Neural crest cell (in vitro differentiated cells): Measurements from ENCODE around the gene COL5A1. TPM values are rescaled to one million over a fixed set of nuclear protein-coding genes. Genes with fewer than 3 reads are reported as not detected.

ENCODE experiments used
- DNase-seq: peaks from one replicate; pipeline ENCODE4 v3.0.0; 2021; ENCODE audit warnings: low read depth, mixed read lengths, low spot score
- H3K27ac Mint-ChIP-seq: one replicate; pipeline ENCODE4 v1.8.0; 2021; ENCODE audit warnings: mild to moderate bottlenecking, mixed read lengths; ENCODE audit not compliant: unreplicated experiment
- H3K27me3 Mint-ChIP-seq: 2 replicates; pipeline ENCODE4 v1.8.0; 2021; ENCODE audit warnings: low read depth, mild to moderate bottlenecking, mixed read lengths
- H3K36me3 Mint-ChIP-seq: 2 replicates; pipeline ENCODE4 v1.8.0; 2021; ENCODE audit warnings: low read depth, mild to moderate bottlenecking, mixed read lengths
- H3K4me1 Mint-ChIP-seq: 2 replicates; pipeline ENCODE4 v1.8.0; 2021; ENCODE audit warnings: mixed read lengths
- H3K4me3 Mint-ChIP-seq: one replicate; pipeline ENCODE4 v1.8.0; 2021; ENCODE audit warnings: mild to moderate bottlenecking, mixed read lengths
- H3K9me3 Mint-ChIP-seq: 2 replicates; pipeline ENCODE4 v1.8.0; 2021; ENCODE audit warnings: mixed read lengths
- total RNA-seq: library from RNA; stranded (reverse); gene quantifications from 2 replicates; pipeline ENCODE4 v1.2.1, GENCODE V29; 2021
- TF ChIP-seq, protein P1 (sequence below): fragments of 200-600 bp; sonication (generic); conservative IDR thresholded peaks from 2 replicates; pipeline ENCODE4 v1.5.0; 2021; ENCODE audit warnings: antibody characterized with exemption, mild to moderate bottlenecking

The COL5A1 gene
- total RNA-seq, 1 donor from 2014 or later = 19.4 TPM

- H3K9me3 Mint-ChIP-seq = no peaks in the 10 kb centered on the region
- no peak for DNase-seq
- no peaks in the 10 kb centered on the region for H3K36me3 Mint-ChIP-seq
- no peak overlapping the region for H3K4me3 Mint-ChIP-seq
- TF ChIP-seq, protein P1, sequence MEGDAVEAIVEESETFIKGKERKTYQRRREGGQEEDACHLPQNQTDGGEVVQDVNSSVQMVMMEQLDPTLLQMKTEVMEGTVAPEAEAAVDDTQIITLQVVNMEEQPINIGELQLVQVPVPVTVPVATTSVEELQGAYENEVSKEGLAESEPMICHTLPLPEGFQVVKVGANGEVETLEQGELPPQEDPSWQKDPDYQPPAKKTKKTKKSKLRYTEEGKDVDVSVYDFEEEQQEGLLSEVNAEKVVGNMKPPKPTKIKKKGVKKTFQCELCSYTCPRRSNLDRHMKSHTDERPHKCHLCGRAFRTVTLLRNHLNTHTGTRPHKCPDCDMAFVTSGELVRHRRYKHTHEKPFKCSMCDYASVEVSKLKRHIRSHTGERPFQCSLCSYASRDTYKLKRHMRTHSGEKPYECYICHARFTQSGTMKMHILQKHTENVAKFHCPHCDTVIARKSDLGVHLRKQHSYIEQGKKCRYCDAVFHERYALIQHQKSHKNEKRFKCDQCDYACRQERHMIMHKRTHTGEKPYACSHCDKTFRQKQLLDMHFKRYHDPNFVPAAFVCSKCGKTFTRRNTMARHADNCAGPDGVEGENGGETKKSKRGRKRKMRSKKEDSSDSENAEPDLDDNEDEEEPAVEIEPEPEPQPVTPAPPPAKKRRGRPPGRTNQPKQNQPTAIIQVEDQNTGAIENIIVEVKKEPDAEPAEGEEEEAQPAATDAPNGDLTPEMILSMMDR = no peak
- H3K4me1 Mint-ChIP-seq = no peaks in the 10 kb centered on the region
- no peaks in the 10 kb centered on the region for H3K27me3 Mint-ChIP-seq
- H3K27ac Mint-ChIP-seq = no peak overlapping the region
Measured at GRCh38 chr9:134722120-134722701, 80.6 kb downstream of the COL5A1 start.

- Mint-ChIP-seq H3K4me3 (no peak overlapping the region), H3K27me3 (no peaks in the 10 kb centered on the region), H3K36me3 (no peaks in the 10 kb centered on the region), H3K9me3 (no peaks in the 10 kb centered on the region), H3K4me1 (no peaks in the 10 kb centered on the region), H3K27ac (no peak overlapping the region)
- no peak for DNase-seq
- TF ChIP-seq, protein P1 = no peak
Measured at GRCh38 chr9:134723037-134723436, 81.4 kb downstream of the COL5A1 start.

GRCh38 chr9:134723491-134724190 lies 82.0 kb downstream of the COL5A1 start:
- TF ChIP-seq, protein P1 = no peak
- Mint-ChIP-seq H3K27ac (no peak overlapping the region), H3K4me1 (no peaks in the 10 kb centered on the region)

DNA sequence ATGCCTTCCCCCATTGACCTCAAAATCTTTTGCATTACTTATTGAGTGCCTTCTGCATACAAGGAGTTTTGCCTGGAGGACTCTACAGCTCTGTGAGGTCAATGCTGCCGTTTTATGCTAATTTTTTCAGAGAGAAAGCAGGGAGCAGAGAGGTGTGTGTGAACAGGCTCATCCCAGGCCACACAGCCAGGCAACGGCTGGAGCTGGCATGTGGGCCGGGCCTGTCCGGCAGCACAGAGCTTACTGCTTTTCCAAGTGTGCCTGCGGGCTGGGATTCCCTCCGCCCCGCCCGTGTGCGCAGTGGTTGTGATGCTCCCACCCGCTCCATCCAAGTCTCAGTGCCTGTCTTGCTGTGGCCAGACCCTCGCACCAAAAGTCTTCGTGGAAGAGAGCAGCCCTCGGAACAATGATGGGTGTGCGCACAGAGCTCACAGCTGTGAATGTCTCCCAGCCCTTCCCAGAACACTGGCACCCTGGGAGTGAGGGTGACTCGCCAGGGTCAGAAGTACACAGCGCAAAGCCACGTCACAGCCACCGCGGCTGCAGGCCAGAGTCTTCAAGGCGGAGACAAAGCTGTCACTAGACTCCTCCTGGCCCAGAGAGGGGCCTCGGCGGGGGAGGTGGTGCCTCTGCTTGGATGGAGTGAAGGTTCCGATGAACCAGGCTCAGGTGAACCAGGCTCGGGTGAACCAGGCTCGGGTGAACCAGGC lies 82.8 kb downstream of the COL5A1 start:
- H3K36me3 Mint-ChIP-seq = no peaks in the 10 kb centered on the region
- H3K4me1 Mint-ChIP-seq = no peaks in the 10 kb centered on the region
- H3K9me3 Mint-ChIP-seq = no peaks in the 10 kb centered on the region
- H3K27ac Mint-ChIP-seq = no peak overlapping the region
- DNase-seq = no peak
- no peak overlapping the region for H3K4me3 Mint-ChIP-seq
- no peaks in the 10 kb centered on the region for H3K27me3 Mint-ChIP-seq
- TF ChIP-seq, protein P1 = no peak

More at GRCh38 chr9:134723491-134724190, 82.0 kb downstream of the COL5A1 start:
- Mint-ChIP-seq H3K4me3 (no peak overlapping the region), H3K9me3 (no peaks in the 10 kb centered on the region), H3K27me3 (no peaks in the 10 kb centered on the region), H3K36me3 (no peaks in the 10 kb centered on the region)
- DNase-seq = no peak

DNA sequence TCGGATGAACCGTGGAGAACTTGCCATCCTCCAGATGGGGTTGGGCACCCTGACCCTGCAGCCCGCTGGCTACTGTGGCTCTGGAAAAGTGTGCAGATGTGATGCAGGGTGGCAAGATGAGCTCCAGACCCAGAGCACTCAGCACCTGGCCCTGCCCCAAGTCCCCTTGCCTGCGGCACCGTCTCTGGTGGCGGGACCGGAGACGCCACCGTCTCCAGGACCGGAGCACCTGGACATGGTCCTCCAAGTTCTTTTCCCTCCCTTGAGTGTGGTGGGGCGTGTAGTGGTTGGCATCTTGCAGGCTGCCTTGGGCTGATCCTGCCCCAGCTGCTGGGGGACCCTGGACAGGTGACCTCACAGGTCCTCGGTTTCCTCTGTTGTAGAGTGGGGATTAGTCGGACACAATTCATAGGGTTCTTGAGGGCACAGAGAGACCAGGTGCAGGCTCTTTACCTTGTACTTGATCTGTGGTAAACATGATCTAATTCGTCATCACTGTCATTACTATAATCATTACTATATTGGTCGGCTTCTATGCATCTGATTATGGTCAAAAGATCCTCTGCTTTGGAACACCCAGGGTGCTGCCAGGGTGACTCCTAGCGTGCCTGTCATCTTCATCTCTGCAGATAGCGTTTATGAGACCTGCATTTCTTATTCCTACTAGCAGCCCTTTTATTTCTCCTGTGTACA lies 83.5 kb downstream of the COL5A1 start:
- no peaks in the 10 kb centered on the region for H3K4me1 Mint-ChIP-seq
- TF ChIP-seq, protein P1 = no peak

More for the DNA sequence above, 83.5 kb downstream of the COL5A1 start:
- H3K27me3 Mint-ChIP-seq = no peaks in the 10 kb centered on the region
- no peak overlapping the region for H3K4me3 Mint-ChIP-seq
- no peaks in the 10 kb centered on the region for H3K36me3 Mint-ChIP-seq
- DNase-seq = no peak
- no peak overlapping the region for H3K27ac Mint-ChIP-seq
- H3K9me3 Mint-ChIP-seq = no peaks in the 10 kb centered on the region
